ENCODE measurements around the gene ANK3.

ANK3 gene

DNA sequence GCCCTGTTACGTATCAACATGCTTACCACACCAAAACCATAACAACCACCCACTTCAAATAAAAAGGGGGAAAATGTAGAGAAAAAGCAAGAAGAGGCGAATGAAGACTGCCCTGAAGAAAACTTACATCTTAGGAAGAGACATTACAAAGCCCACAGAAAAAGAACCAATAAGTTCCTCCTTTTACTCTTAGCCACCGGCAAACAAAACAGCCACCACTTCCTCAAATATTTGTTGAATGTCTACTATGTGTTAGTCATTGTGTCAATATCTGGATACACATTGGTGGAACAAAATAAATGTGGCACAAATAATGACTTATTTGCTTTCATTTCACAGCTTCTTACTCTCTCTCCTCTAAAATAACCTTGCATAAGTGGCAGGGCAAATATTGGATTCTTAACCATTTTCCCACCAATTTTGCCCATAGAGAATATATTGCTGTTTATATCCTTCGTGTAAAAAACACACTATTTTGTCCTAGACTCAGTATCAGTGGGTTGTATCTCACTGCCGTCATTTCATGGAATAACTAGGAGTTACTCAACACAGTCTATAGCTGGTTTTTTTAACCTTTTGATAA, 106.8 kb downstream of the ANK3 start:
- no peak for DNase-seq (ENCODE audit: low read depth in 1 of 2, low spot score in 1 of 2)

DNA sequence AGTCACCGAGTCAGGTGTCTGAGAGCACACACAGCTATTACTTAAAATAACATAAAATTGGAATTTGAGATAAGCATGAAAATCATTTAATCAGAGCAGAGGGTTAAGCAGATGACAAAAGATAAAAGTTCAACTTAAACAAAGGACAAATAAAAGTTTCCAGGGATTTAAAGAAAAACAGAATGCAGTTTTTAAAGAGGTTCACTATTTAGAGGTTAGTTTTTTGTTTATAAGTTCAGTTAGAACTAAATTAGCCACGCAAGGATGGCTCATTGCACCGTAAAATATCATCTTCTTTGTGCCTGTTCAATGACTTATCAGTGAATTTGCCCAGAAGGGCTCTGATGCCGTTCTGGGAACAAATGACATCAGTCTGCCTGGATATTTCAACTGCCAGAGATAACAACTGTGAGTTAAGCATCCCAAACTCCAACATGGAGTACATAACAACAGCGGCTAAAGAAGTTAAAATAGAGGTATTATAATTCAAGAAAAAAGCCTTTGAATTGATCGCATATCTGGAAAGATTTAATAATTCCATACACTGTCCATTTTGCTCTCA, 107.8 kb downstream of the ANK3 start:
- DNase-seq (ENCODE audit: low read depth in 1 of 2, low spot score in 1 of 2): no peak

- no peak for DNase-seq (ENCODE audit: low read depth in 1 of 2, low spot score in 1 of 2)
Observed at GRCh38 chr10:60281331-60281730, 108.3 kb downstream of the ANK3 start.

DNA sequence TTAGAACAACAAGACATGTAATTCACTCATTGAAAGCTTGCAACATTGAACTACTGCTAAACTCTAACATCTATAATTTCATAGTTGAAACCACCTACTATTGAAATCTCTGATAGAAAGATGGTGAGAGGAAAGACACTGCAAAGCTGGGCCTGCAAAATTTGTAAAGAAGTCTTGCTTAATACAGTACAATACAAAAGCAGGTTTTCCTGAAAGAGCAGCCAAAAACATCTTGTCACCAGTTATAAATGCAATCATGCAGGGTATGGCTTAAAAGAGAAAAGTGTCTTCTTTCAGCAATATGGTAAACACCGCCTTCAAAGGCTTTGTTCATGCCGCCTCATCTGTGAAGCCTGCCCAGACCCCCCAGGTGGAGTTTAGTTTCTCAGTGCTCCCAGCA, 109.2 kb downstream of the ANK3 start:
- DNase-seq (ENCODE audit: low read depth in 1 of 2, low spot score in 1 of 2): no peak

DNA sequence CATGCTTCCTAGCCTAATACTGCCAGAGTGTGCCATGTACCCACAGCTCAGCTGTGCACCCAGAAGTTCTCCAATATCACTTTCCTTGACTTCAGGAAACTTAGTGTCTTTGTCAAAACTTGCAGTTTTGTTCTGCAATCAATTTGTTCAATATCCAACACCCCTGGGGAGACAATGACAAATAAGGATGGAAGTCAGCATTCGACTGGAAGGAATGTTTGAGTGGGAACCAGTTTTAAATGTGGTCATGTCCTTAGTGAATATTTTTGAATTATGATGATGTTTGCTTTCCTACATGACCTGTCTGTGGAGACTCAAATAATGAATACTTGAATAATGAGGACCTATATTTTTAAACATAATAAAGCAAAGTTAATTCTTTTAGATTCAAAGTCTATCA, 112.0 kb downstream of the ANK3 start:
- DNase-seq (ENCODE audit: low read depth in 1 of 2, low spot score in 1 of 2): no peak

- no peak for DNase-seq (ENCODE audit: low read depth in 1 of 2, low spot score in 1 of 2)
Observed at GRCh38 chr10:60276232-60276631, 113.4 kb downstream of the ANK3 start.

DNA sequence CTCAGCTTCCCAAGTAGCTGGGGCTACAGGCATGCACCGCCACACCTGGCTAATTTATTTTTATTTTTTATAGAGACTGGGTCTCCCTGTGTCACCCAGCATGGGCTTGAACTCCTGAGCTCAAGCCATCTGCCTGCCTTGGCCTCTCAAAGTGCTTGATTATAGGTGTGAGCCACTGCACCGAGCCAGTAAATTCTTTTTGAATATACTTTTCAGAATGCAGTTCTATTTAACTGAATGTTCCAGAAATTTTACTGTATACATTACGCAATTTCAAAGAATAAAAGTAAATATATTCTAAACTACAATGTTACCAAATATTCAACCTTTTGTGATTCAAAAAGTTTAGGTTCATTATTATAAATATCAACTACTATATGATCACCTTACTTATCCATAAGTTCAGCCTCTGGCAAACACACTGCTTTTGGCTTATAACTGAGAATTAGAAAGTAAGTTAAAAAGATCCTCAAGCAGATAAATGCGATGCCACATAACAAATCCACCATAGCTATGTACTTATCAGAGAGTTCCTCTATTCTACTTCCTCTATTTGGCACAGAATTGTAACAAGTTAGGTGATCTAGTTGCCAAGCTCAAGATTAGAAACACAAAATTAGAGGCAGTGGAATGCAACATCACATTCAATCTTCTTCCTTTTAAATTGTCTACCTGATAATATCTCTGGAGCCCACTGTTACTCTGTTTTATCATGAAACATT, 118.2 kb downstream of the ANK3 start:
- no peak for DNase-seq (ENCODE audit: low read depth in 1 of 2, low spot score in 1 of 2)

GRCh38 chr10:60270426-60270825, 119.2 kb downstream of the ANK3 start:
- DNase-seq (ENCODE audit: low read depth in 1 of 2, low spot score in 1 of 2): no peak

- no peak for DNase-seq (ENCODE audit: low read depth in 1 of 2, low spot score in 1 of 2)
Observed at GRCh38 chr10:60267802-60268201, 121.9 kb downstream of the ANK3 start.

DNA sequence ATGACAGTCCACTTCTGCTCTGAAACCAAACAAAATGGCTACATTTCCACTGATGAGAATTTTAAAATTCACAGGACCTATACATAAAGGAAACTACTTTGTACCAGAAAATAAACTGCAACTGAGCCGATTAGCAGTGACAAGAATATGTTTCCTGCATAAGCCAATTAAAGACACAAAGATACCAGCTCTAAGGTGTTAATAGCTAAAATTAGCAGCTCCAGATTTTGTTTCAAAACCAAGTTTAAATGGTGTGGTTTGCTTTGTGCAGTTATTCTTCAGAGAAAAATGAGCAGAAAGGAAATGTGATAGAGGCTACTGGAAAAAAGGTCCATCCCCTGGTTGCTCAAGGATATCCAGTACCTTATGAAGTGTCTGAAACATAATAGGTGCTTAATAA, 123.2 kb downstream of the ANK3 start:
- no peak for DNase-seq (ENCODE audit: low read depth in 1 of 2, low spot score in 1 of 2)

GRCh38 chr10:60262647-60263126, 127.0 kb downstream of the ANK3 start:
- no peak for DNase-seq (ENCODE audit: low read depth in 1 of 2, low spot score in 1 of 2)

DNA sequence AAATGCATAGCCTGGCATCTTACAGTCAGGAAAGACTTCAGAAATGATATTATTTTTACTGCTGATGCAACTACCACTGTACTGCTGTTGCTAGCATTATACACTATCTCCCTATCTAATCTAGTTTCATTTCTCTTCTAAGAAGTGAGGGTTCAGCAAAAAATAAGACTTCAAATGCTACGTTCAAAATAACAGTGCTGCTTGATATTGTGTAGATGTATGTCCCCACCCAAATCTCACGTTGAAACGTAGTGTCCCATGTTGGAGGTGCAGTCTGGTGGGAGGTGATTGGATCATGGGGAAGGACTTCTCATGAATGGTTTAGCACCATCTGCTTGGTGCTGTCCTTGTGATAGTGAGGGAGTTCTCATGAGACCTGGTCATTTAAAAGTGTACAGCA, 129.4 kb downstream of the ANK3 start:
- DNase-seq (ENCODE audit: low read depth in 1 of 2, low spot score in 1 of 2): no peak

- DNase-seq (ENCODE audit: low read depth in 1 of 2, low spot score in 1 of 2): no peak
Observed at GRCh38 chr10:60258429-60258797, 131.3 kb downstream of the ANK3 start.

GRCh38 chr10:60257767-60258428, 131.8 kb downstream of the ANK3 start:
- DNase-seq (ENCODE audit: low read depth in 1 of 2, low spot score in 1 of 2): no peak

GRCh38 chr10:60254776-60255175, 134.9 kb downstream of the ANK3 start:
- no peak for DNase-seq (ENCODE audit: low read depth in 1 of 2, low spot score in 1 of 2)

GRCh38 chr10:60253484-60253883, 136.2 kb downstream of the ANK3 start:
- no peak for DNase-seq (ENCODE audit: low read depth in 1 of 2, low spot score in 1 of 2)

DNA sequence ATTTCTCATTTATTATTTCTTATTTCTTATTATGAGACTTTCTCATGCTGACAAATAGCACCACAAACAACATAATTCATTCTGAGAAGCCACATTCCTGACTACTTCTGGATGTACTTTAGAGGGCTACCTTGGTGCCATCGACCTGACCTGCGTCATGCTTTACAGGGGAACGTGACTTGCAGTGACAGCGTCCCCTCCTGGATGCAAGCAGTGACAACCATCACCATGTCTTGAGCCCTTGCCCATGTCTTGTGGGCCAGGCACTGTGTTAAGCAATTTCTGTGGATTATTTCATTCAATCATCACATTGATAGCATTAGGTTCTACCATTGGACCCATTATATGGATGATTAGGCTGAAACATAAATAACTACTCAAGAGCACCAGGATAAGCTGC, 137.0 kb downstream of the ANK3 start:
- DNase-seq (ENCODE audit: low read depth in 1 of 2, low spot score in 1 of 2): no peak

GRCh38 chr10:60246382-60246781, 143.3 kb downstream of the ANK3 start:
- DNase-seq (ENCODE audit: low read depth in 1 of 2, low spot score in 1 of 2): no peak

DNA sequence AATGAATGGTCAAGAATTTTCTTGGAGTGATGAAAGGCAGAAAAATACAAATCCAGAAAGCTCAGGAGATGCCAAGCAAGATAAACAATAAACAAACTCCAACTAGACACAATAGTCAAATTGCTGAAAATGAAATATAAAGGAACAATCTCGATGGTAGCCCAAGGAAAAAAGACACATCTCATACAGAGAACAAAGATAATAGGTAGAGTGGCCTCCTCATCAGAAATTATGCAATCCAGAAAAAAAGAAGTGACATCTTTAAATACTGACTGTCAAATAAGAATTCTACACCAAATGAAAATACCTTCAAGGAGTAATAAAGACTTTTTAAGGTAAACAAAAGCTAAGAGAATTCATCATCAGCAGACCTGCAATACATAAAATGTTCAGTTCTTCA, 150.4 kb downstream of the ANK3 start:
- no peak for DNase-seq (ENCODE audit: low read depth in 1 of 2, low spot score in 1 of 2)

DNA sequence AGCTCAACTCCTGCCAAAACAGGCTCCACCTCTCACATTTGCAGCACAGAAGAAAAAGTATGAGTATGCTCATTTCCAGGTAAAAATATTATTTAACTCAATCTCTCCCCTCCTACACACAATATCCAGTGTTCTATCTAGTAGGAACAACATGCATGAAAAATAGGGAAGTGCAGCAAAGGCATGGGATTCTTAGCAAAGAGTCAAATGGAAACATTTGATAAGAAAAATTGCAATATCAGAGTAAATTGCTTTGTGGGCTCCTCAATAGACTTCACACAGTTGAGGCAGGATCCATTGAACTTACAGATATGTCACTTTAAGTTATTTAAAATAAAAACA, 150.9 kb downstream of the ANK3 start:
- no peak for DNase-seq (ENCODE audit: low read depth in 1 of 2, low spot score in 1 of 2)

GRCh38 chr10:60237977-60238758, 151.5 kb downstream of the ANK3 start:
- DNase-seq (ENCODE audit: low read depth in 1 of 2, low spot score in 1 of 2): no peak
